RCC 7860 (cell line): ENCODE measurements around the gene C1orf94.
"Not testable (repeated sequence)": the region's sequence is repeated elsewhere in the genome, so short reads cannot be mapped to it uniquely, and the experiment has no call there.

Experiments used
- DNase-seq: peaks from one replicate; pipeline ENCODE4 v3.0.0-alpha.2; 2015; ENCODE audit warnings: low spot score
- FAIRE-seq: peaks from 2 replicates; lab custom pipeline; 2012; peaks lifted over from hg19 to GRCh38; lab: Jason Lieb, UNC

The C1orf94 gene

GRCh38 chr1:34163792-34164731, 12.6 kb upstream of the C1orf94 start:
- no peak for DNase-seq
- FAIRE-seq = no peak

DNA sequence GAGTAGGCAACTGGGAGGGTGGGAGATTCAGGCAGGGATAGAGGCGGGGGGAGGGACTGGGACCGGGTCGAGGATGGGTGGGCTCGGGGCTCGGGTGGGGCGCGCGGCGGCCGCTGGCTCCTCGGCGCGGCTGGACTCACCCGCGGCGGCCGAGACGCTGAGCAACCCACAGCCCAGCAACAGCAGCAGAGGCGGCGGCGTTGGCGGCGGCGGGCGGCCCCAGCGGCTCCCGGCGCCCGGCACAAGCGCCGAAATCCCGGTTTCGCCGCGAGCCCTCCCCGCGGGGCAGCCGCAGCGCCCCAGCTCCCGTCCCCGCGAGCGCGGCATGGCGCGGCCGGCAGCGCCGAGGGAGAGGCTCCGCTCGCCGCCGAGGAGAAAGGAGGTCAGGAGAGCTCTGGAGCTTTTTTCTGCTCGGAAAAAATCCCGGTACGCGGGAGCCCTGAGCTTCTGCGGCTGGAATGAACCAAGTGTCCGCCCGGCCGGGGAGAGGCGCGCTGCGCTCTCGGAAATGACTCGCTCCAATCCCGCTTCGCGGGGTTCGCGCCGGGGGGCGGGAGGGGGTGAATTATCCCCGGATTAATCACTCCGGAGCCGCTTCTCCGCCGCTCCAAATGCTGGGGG, 11.8 kb upstream of the C1orf94 start, which contains the start of gene CSMD2:
Gene CSMD2, minus strand, starts transcription at position 460 of the 621 bp plus-strand sequence. Its CDS starts 133 bp downstream, at position 327.
- no peak for FAIRE-seq
- DNase-seq = no peak

DNA sequence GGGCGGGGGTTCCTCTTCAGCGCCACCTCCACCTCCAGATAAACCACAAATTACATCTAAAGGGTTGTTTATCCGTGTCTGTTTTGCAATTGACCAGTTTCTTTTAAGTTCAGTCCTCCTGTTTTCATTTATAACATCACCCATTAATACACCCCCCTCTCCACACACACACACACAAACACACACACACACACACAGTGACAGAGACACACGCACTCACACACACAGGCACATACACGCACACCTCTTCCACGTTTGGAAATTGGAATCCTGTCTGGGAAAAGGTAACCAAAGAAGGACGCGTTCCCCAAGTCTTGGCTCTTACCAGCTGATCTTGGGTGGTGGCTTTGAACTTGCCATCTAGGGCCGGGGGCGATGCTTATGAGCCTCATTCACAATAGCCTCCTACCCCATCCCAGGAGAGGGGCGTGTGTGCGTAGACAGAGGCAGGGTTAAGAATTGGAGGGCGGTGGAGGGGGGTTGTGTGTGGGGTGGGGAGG, 11.2 kb upstream of the C1orf94 start:
- DNase-seq = no peak

DNA sequence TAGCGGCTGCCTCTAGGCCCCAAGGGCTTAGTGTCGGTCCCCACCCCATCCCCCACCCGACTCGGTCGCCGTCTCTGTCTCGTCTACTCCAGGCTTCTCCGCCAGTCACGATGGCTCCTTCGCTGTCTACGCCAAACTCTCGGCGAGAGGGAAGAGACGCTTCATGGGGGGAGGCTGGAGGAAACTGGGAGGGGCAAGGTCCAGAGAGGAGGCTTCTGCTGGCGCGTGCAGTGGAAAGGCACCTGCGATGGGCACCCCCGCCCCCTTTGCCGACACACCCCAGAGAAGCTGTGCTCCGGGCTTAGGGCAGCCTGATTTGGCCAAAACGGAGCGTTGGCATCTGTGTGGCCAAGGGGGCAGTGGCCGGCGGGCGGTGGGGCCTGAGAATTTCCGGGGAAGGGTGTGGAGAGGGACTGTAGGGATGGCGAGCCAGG, 10.5 kb upstream of the C1orf94 start:
- DNase-seq (no peak), FAIRE-seq (no peak)

More for the DNA sequence above, 11.2 kb upstream of the C1orf94 start:
- FAIRE-seq = no peak

DNA sequence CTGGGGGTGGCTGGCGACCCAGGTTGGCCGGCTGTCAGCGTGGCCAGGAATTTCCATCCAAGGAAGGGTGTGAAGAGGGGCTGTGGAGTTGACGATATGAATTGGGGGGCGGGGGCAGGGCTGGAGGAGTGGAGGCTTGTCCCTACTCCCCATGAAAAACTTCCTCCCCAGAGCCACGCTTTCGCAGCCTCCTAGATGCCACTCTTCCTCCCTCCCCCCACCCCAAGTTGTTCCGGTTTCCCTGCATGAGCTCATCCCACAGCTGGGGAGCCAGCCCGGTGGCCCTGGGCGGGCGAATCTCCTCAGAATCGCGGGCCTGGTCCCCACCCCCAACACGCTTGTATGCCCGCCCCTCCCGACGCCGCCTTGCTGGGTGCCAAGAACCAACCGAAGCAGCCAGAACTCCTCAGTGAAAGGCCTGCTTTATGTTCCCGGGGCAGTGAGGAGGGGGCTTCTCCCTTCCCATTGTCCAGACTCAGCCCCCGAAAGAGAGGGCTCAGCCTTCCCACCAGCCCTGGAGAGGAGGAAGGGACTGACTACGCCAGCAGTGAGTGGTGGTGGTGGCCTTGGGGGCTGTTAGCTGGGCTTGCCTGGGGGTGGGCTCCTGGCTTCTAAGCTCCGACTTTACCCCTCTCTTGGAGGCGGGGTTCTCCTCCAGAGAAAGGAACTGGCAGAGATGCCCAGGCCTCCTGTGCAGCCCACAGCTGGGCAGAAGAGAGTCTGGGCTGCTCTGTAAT, 9.9 kb upstream of the C1orf94 start:
- no peak for DNase-seq
- no peak for FAIRE-seq

GRCh38 chr1:34167389-34167788, 9.3 kb upstream of the C1orf94 start:
- DNase-seq (no peak), FAIRE-seq (no peak)

GRCh38 chr1:34175744-34176143, 963 bp upstream of the C1orf94 start:
- FAIRE-seq = no peak
- no peak for DNase-seq

DNA sequence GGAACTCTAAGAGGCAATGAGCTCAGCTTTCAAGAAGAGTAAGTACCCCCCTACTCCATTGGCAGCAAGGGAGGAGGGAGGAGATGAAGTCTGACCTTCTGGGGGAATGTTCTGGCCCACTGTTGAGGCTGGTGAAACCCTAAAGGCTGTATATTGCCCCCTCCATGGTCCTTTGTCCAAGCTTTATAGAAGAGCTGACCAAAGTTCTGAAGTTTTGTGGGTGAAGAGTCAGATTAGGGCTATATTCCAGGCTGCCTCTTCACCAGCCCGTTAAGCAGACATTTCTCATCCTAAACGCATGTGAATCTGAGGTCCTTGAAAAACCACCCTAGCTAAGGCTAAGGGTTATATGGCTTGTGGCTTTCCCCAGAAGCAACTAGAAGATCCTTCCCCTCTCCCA, 1.4 kb downstream of the C1orf94 start:
- DNase-seq (no peak), FAIRE-seq (no peak)

DNA sequence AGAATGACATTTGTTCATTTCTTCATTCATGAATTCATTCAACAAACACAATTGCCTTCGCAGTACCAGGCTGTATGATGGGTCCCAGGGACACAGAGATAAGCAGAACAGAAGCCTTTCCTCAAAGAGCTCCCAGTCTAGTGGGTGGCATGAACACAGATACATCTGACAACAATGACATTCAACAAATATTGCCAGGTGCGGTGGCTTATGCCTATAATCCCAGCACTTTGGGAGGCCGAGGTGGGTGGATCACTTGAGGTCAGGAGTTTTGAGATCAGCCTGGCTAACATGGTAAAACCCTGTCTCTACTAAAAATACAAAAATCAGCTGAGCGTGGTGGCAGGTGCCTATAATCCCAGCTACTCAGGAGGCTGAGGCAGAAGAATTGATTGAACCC, 6.7 kb downstream of the C1orf94 start:
- FAIRE-seq, DNase-seq: not testable (repeated sequence)

DNA sequence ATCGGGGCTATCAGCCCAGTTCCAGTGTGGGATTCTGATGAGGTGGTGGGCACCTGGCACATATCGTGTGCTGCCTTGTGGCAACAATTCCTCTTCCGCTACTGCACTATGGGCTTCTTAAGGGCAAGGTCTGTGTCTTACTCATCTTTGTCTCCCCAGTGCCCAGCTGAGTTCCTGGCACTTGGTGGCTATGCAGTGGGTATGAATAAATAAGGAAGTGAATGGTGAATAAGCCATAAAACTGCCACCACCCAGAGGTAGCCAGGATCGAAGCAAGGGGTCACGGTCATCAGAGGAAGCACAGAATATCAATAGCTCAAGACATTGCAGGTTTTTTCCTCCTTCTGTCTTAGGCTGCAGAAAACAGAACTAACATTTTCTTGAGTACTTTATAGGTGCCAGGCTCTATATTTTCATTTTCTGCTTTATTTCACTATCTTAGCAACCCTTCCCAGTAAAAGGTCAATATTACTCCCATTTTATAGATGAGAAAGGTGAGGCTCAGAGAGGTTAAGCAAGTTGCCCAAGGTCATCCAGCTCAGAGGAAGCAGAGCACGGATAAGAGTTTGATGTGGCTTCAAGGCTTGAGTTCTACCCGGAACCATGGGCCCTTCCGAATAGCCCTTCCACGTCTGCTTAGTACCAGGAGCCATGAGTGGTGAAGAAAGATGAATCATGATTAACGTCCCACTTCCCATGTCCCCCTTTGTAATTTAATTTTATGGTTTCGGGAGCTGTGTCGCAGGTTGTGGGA, 10.2 kb downstream of the C1orf94 start:
- FAIRE-seq (no peak), DNase-seq (no peak)

DNA sequence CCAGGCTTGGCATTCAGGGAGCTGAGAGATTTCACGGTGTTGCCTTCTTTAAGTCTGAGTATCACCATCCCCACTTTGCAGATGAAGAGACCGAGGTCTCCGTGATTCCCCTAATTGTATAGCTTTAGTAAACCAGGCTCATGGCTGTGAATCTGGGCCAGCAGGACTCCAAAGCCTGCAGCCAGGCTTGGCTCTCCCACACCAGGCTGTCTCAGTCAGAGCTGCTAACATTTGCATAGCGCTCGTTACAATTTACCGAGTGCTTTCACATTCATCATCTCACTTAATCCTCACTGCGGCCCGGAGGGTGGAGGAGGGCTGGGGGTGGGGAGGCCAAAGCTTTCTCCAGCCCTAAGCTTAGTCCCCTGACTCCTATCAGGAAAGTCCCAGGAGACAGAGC, 11.7 kb downstream of the C1orf94 start:
- FAIRE-seq (no peak), DNase-seq (no peak)

GRCh38 chr1:34188985-34189384, 12.3 kb downstream of the C1orf94 start:
- FAIRE-seq = no peak
- DNase-seq = no peak

DNA sequence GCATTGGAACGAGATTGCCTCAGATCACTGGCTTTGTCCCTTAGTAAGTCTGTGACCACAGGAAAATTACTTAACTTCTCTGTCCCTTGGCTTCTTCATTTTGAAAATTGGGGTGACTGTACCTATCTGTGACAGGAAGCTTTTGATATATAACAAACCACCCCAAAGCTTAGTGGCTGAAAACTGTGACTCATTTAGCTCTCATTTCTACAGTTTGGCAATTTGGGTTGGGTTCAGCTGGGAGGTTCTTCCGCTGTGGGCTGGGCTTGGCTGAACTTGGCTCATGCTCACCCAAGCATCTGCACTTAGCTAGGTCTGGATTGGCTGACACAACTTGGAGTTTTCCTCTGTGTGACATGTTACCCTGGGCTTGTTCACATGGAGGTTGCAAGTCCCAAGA, 14.0 kb downstream of the C1orf94 start:
- DNase-seq = no peak

DNA sequence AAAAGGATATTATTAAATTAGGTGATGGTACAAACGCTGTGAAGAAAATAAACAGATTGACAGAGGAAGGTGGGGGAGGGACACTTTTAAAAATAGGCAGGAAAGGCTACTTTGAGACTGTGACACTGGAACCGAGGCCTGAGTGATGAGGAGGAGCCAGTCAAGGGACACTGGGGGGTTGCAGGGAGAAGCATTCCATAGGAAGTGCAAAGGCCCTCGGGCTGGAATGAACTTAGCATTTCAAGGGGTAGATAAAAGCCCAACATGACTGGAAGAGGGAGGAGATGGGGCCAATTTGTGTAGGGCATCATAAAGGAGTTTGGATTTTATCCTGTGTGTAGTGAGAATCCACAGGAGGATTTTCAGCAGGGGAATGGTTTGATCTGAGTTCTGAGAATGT, 15.9 kb downstream of the C1orf94 start:
- DNase-seq (no peak), FAIRE-seq (no peak)

More for the DNA sequence above, 14.0 kb downstream of the C1orf94 start:
- FAIRE-seq = no peak

DNA sequence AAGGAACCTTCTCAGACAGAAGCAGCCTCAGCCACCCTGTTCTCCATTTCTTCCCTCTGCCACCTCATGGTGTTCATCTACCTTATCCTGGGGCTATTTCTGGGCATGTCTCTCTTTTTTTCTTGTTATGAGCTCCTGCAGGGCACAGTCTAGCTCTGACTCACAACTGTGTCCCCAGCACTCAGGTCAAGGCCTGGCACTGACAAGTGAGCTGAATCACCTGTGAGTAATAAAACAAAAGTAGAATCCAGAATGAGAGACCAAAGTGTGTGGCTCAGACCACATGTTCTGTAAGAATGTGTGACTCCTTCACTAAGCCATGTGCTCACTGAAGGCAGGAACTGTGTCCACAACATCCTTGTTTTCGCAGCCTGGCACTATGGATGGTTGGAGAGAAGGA, 23.2 kb downstream of the C1orf94 start:
- DNase-seq (peak; percentile 48), FAIRE-seq (peak; percentile 40)

GRCh38 chr1:34212673-34213072, 36.0 kb downstream of the C1orf94 start:
- FAIRE-seq (no peak), DNase-seq (no peak)

- FAIRE-seq = no peak
Observed at GRCh38 chr1:34213956-34214355, 37.2 kb downstream of the C1orf94 start.

DNA sequence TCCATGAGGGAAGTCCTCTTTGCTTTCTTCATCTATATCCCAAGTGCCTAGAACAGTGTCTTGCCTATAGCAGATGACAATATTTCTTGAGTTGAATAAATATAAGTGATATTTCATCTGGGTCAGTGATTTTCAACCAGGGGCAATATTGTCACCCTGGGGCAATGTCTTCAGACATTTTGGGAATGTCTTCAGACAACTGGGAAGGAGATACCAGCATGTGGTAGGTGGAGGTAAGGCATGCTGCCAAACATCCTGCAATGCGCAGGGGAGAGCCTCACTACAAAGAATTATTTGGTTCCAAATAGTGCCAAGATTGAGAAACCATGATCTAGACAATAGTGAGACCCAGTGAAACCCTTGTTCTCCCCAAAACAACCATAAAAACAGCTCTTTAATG, 54.7 kb downstream of the C1orf94 start:
- DNase-seq (no peak), FAIRE-seq (no peak)

More at GRCh38 chr1:34213956-34214355, 37.2 kb downstream of the C1orf94 start:
- no peak for DNase-seq

- DNase-seq (no peak), FAIRE-seq (no peak)
Observed at GRCh38 chr1:34235594-34235993, 58.9 kb downstream of the C1orf94 start.

DNA sequence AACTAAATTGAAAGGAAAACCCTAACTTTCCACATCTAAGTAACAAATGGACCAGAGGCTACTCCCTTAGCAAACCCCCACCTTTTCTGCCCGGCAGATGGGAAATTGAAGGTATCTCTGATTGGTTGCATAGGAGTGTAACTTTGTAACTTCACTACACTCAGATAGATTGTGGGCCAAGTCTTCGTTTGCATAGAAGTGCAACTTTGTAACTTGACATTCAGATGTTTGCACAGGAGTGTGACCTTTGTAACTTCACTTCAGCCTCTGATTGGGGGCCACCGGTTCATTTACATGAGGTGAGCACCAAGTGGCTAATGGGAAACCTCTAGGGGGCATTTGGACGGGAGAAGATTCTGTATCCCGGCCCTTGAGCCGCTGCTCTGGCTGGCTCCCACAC, 59.4 kb downstream of the C1orf94 start:
- DNase-seq (no peak), FAIRE-seq (no peak)
